A549 (cell line): ENCODE measurements around the gene BUD31. TPM values are rescaled to one million over a fixed set of nuclear protein-coding genes. Genes with fewer than 3 reads are reported as not detected.
A peak's percentile ranks its signal among the peaks of the same experiment; 100 is the strongest.

Source experiments
- ATAC-seq, 2 experiments: fragments of 200-7000 bp in 1 of 2; fragments of >200 bp in 1 of 2; cut with Nextera tagmentation in 1 of 2; cut with Tn5 transposase in 1 of 2; 3 replicates each; pipeline versions ENCODE4 v1.8.0 to v1.9.1; 2018 to 2020; ENCODE audit warnings: mild to moderate bottlenecking in 1 of 2, moderate library complexity in 1 of 2
- CTCF ChIA-PET: fragments of 300-600 bp; sonication (Branson Sonifier 250); formaldehyde crosslinking; extraction: SDS; loops from one replicate; lab custom pipeline; 2021; ENCODE audit warnings: antibody characterized with exemption, inconsistent platforms; lab: Yijun Ruan, JAX
- POLR2A ChIA-PET: fragments of 350-600 bp; formaldehyde crosslinking; extraction: SDS; loops from one replicate; lab custom pipeline; 2021; ENCODE audit warnings: antibody characterized with exemption, inconsistent platforms; lab: Yijun Ruan, JAX
- DNase-seq, 2 experiments: peaks; one replicate each; pipeline versions ENCODE4 v3.0.0 to v3.0.0-alpha.2; 2011 to 2016; ENCODE audit warnings: low read depth in 1 of 2, low spot score in 1 of 2
- FAIRE-seq: peaks from 2 replicates; lab custom pipeline; 2011; peaks lifted over from hg19 to GRCh38; lab: Jason Lieb, UNC
- H3K27ac ChIP-seq, 2 experiments: fragments of >200 bp; sonication (Bioruptor Twin); formaldehyde crosslinking; 3 replicates each; pipeline ENCODE4 v1.5.1; 2016 to 2017
- H3K4me1 ChIP-seq: fragments of >200 bp; sonication (Bioruptor Twin); formaldehyde crosslinking; 3 replicates; pipeline ENCODE4 v1.6.1; 2016
- H3K4me2 ChIP-seq: fragments of >200 bp; sonication (Bioruptor Twin); formaldehyde crosslinking; 3 replicates; pipeline ENCODE4 v1.6.1; 2016
- H3K4me3 ChIP-seq: fragments of >200 bp; sonication (Bioruptor Twin); formaldehyde crosslinking; 3 replicates; pipeline ENCODE4 v1.5.1; 2016
- H3K9me3 ChIP-seq: fragments of >200 bp; sonication (Bioruptor Twin); formaldehyde crosslinking; 3 replicates; pipeline ENCODE4 v1.6.1; 2016
- BCL3 ChIP-seq: fragments of >200 bp; sonication (Bioruptor Twin); formaldehyde crosslinking; IDR thresholded peaks from 3 replicates; pipeline ENCODE4 v1.6.1; 2016
- CBX8 ChIP-seq: fragments of 200-600 bp; sonication (generic); IDR thresholded peaks from 2 replicates; pipeline ENCODE4 v1.6.1; 2016
- CHD4 ChIP-seq: fragments of 200-600 bp; sonication (generic); IDR thresholded peaks from 2 replicates; pipeline ENCODE4 v1.6.1; 2016; ENCODE audit warnings: antibody characterized with exemption, mild to moderate bottlenecking, borderline replicate concordance
- CTCF ChIP-seq: fragments of >200 bp; sonication (Bioruptor Twin); formaldehyde crosslinking; IDR thresholded peaks from 3 replicates; pipeline ENCODE4 v1.5.1; 2016
- HEYL ChIP-seq: fragments of 250-450 bp; sonication (Bioruptor Pico); IDR thresholded peaks from 2 replicates; pipeline ENCODE4 v1.8.0; 2021; ENCODE audit warnings: mild to moderate bottlenecking, moderate library complexity
- HMGXB4 ChIP-seq: fragments of 250-450 bp; sonication (Bioruptor Pico); IDR thresholded peaks from 2 replicates; pipeline ENCODE4 v1.5.0; 2021; ENCODE audit warnings: mild to moderate bottlenecking, moderate library complexity, borderline replicate concordance
- KDM5A ChIP-seq: fragments of 200-600 bp; sonication (generic); IDR thresholded peaks from 2 replicates; pipeline ENCODE4 v1.6.1; 2016; ENCODE audit warnings: antibody characterized with exemption, mild to moderate bottlenecking
- MAFK ChIP-seq: fragments of 450-650 bp; IDR thresholded peaks from 2 replicates; pipeline ENCODE4 v1.6.1; 2014; ENCODE audit not compliant: partially characterized antibody
- MYC ChIP-seq: IDR thresholded peaks from 2 replicates; pipeline ENCODE4 v1.6.1; 2012; ENCODE audit warnings: mild to moderate bottlenecking, inconsistent platforms, low read length, improper control_type of control experiment, borderline replicate concordance
- PBX3 ChIP-seq: IDR thresholded peaks from 2 replicates; pipeline ENCODE4 v1.6.1; 2012
- POLR2A ChIP-seq: IDR thresholded peaks from 2 replicates; pipeline ENCODE4 v1.6.1; 2012; ENCODE audit warnings: mild to moderate bottlenecking, low read length
- RAD21 ChIP-seq, 2 experiments: fragments of >200 bp in 1 of 2; sonication (Bioruptor Twin) in 1 of 2; formaldehyde crosslinking in 1 of 2; IDR thresholded peaks in 1 of 2; conservative IDR thresholded peaks in 1 of 2; 2 replicates in 1 of 2; 3 replicates in 1 of 2; pipeline ENCODE4 v1.6.1; 2012 to 2018; ENCODE audit warnings: inconsistent platforms in 1 of 2
- SMC3 ChIP-seq: fragments of >200 bp; sonication (Bioruptor Twin); formaldehyde crosslinking; IDR thresholded peaks from 3 replicates; pipeline ENCODE4 v1.6.1; 2018; ENCODE audit warnings: inconsistent platforms
- SREBF2 ChIP-seq: fragments of 450-650 bp; IDR thresholded peaks from 2 replicates; pipeline ENCODE4 v1.6.1; 2014; ENCODE audit warnings: mild to moderate bottlenecking, moderate library complexity
- TP53 ChIP-seq: fragments of 250-450 bp; sonication (Bioruptor Pico); IDR thresholded peaks from 2 replicates; pipeline ENCODE4 v1.5.0; 2021; ENCODE audit warnings: mild to moderate bottlenecking, moderate library complexity
- ZFP36 ChIP-seq: fragments of 450-650 bp; IDR thresholded peaks from 2 replicates; pipeline ENCODE4 v1.6.1; 2014; ENCODE audit warnings: borderline replicate concordance; ENCODE audit not compliant: partially characterized antibody
- ZNF302 ChIP-seq: fragments of 250-450 bp; sonication (Bioruptor Pico); IDR thresholded peaks from 2 replicates; pipeline ENCODE4 v1.9.0; 2021; ENCODE audit warnings: inconsistent platforms, mild to moderate bottlenecking, moderate library complexity
- WGBS: methylation state at CpG from one replicate; pipeline ENCODE4 v1.1.6; 2017; ENCODE audit errors: missing lambda C conversion rate; 5-methylcytosine and 5-hydroxymethylcytosine counted together
- polyA plus RNA-seq, 4 experiments: library from polyadenylated mRNA; depleted of rRNA in 3 of 4; stranded (reverse); fragments of >200 nt; fragmentation: RNase III in 1 of 4; extraction: RNeasy Plus Mini Kit Qiagen cat#74134 plus additional on column Dnase treatment in 1 of 4; gene quantifications; 2 replicates in 3 of 4; 3 replicates in 1 of 4; pipeline ENCODE4 v1.2.3, GENCODE V29; 2011 to 2017

BUD31 gene
- polyA plus RNA-seq, 2 of the 4 experiments (the other 2 are of a cell fraction), result 96.5 to 105 TPM

- peak; percentile 85 to 89 for ATAC-seq
- no peak for FAIRE-seq
- Histone ChIP-seq H3K9me3 (no peaks in the 10 kb centered on the region), H3K27ac (no peak overlapping the region), H3K4me3 (no peak overlapping the region), H3K4me1 (no peaks in the 10 kb centered on the region), H3K4me2 (no peak overlapping the region)
- peak; percentile 45 to 74 for DNase-seq
- TF ChIP-seq SMC3 (peak; percentile 32; the same call in 1 of the 3 replicates), ZFP36 (no peak), CTCF (peak; percentile 48), RAD21 (conservative IDR thresholded peaks at IDR 0.05 in 1 of 2, IDR thresholded peaks at IDR 0.05 in 1 of 2) (peak; percentile 45 to 50; a peak in 4 of 5 replicates)
- 72% methylated on average over 17 of the region's 17 CpGs for WGBS
- ChIA-PET POLR2A (no interaction called here), CTCF (interaction anchor here (0.6 to 1.8 kb wide), 13 partner anchors 9 to 371 kb away, joined by 3 to 8 read pairs (median 3); no protein-coding TSS in a partner anchor)
Measured at GRCh38 chr7:99365318-99366141, 43.2 kb upstream of the BUD31 start.

- H3K4me2 ChIP-seq, result no peak overlapping the region
- 0 out of 3 replicates have a peak, but pooled peaks cover 4% of the 10 kb centered on the region for H3K4me1 ChIP-seq
- WGBS, result 90% methylated on average over 10 of the region's 11 CpGs
- H3K4me3 ChIP-seq, result no peak overlapping the region
- H3K9me3 ChIP-seq, result no peaks in the 10 kb centered on the region
- TF ChIP-seq HMGXB4 (CRISPR knock-in tag), result no peak
- no peak for TF ChIP-seq HEYL
- no peak for TF ChIP-seq TP53 (CRISPR knock-in tag)
- no peak for TF ChIP-seq SMC3
- no peak for TF ChIP-seq BCL3
- CTCF ChIA-PET, result interaction anchor here (0.6 to 1.1 kb wide), 2 partner anchors 26 to 947 kb away, joined by 3 read pairs; no protein-coding TSS in a partner anchor
- ATAC-seq, result no peak
- no peak for FAIRE-seq
- no peak for DNase-seq
- no peak overlapping the region for H3K27ac ChIP-seq
- POLR2A ChIA-PET, result no interaction called here
Measured at GRCh38 chr7:99366646-99367045, 42.1 kb upstream of the BUD31 start.

- no peak for DNase-seq
- no peak for FAIRE-seq
- peaks cover 8% of the 10 kb centered on the region; the same call in 1 of the 3 replicates for H3K4me1 ChIP-seq
- POLR2A ChIA-PET, result interaction anchor here (0.7 kb wide), 1 partner anchor 488 kb away, joined by 3 read pairs; no protein-coding TSS in a partner anchor
- CTCF ChIA-PET, result interaction anchor here (1.1 to 1.3 kb wide), 3 partner anchors 9 to 19 kb away, joined by 3 to 5 read pairs (median 4); no protein-coding TSS in a partner anchor
- no peak overlapping the region for H3K4me2 ChIP-seq
- H3K4me3 ChIP-seq, result no peak overlapping the region
- H3K9me3 ChIP-seq, result no peaks in the 10 kb centered on the region
- 92% methylated on average over 13 of the region's 13 CpGs for WGBS
- no peak overlapping the region for H3K27ac ChIP-seq
- ATAC-seq, result no peak
- TF ChIP-seq PBX3, result no peak
- TF ChIP-seq CBX8, result no peak
- no peak for TF ChIP-seq ZNF302
- TF ChIP-seq POLR2A, result no peak
- no peak for TF ChIP-seq MYC
- no peak for TF ChIP-seq TP53 (CRISPR knock-in tag)
- no peak for TF ChIP-seq KDM5A
- no peak for TF ChIP-seq CHD4
- no peak for TF ChIP-seq CTCF
- no peak for TF ChIP-seq MAFK
- no peak for TF ChIP-seq HMGXB4 (CRISPR knock-in tag)
- no peak for TF ChIP-seq HEYL
- no peak for TF ChIP-seq ZFP36
- no peak for TF ChIP-seq SREBF2
- TF ChIP-seq SMC3, result no peak
Measured at GRCh38 chr7:99368750-99369389, 39.9 kb upstream of the BUD31 start.
